Epithelial cell of proximal tubule (primary cell): ENCODE measurements around the gene OCA2. TPM values are rescaled to one million over a fixed set of nuclear protein-coding genes. Genes with fewer than 3 reads are reported as not detected.

Experiments used
- DNase-seq: peaks from one replicate; pipeline ENCODE4 v3.0.0-alpha.2; 2011; ENCODE audit warnings: low read depth
- H3K4me3 ChIP-seq: 2 replicates; pipeline ENCODE4 v1.5.1; 2011; ENCODE audit warnings: low read depth, mild to moderate bottlenecking, low read length
- CTCF ChIP-seq: conservative IDR thresholded peaks from 2 replicates; pipeline ENCODE4 v1.5.1; 2012; ENCODE audit warnings: low read depth, mild to moderate bottlenecking, low read length
- total RNA-seq: library from RNA; depleted of rRNA; stranded (reverse); fragments of >200 nt; gene quantifications from 2 replicates; pipeline ENCODE4 v1.2.3, GENCODE V29; 2015

The OCA2 gene
- total RNA-seq, 1 donor from 2014 or later, result not detected

- no peak overlapping the region for H3K4me3 ChIP-seq
- DNase-seq, result no peak
- no peak for TF ChIP-seq CTCF
Measured at GRCh38 chr15:28131946-28132345, 32.8 kb upstream of the OCA2 start.

GRCh38 chr15:28131400-28131799 is 32.3 kb upstream of the OCA2 start:
- no peak overlapping the region for H3K4me3 ChIP-seq
- TF ChIP-seq CTCF, result no peak
- no peak for DNase-seq

GRCh38 chr15:28130651-28131050 is 31.5 kb upstream of the OCA2 start:
- DNase-seq, result no peak
- no peak for TF ChIP-seq CTCF
- no peak overlapping the region for H3K4me3 ChIP-seq

- no peak overlapping the region for H3K4me3 ChIP-seq
- DNase-seq, result no peak
- no peak for TF ChIP-seq CTCF
Measured at GRCh38 chr15:28129231-28129848, 30.2 kb upstream of the OCA2 start.

GRCh38 chr15:28128031-28128430 is 28.9 kb upstream of the OCA2 start:
- no peak for DNase-seq
- TF ChIP-seq CTCF, result no peak
- no peak overlapping the region for H3K4me3 ChIP-seq

GRCh38 chr15:28127036-28127435 is 27.9 kb upstream of the OCA2 start:
- no peak for DNase-seq
- no peak for TF ChIP-seq CTCF
- H3K4me3 ChIP-seq, result no peak overlapping the region

GRCh38 chr15:28125673-28126651 is 26.8 kb upstream of the OCA2 start:
- TF ChIP-seq CTCF, result peak; percentile 63
- DNase-seq, result no peak
- H3K4me3 ChIP-seq, result no peak overlapping the region
